Activated CD4-positive, alpha-beta T cell treated with anti-CD3 and anti-CD28 coated beads for 36 hours (primary cell): Measurements from ENCODE around the gene TMEM63A. TPM values are rescaled to one million over a fixed set of nuclear protein-coding genes. Genes with fewer than 3 reads are reported as not detected.
"Not testable (repeated sequence)": the region's sequence is repeated elsewhere in the genome, so short reads cannot be mapped to it uniquely, and the experiment has no call there.

Experiments used
- ATAC-seq: fragments of 200-7000 bp; cut with Tn5 transposase; one replicate; pipeline ENCODE4 v1.10.0; 2021; ENCODE audit warnings: mild to moderate bottlenecking, moderate library complexity
- CTCF ChIA-PET: fragments of 350-600 bp; sonication (Branson Sonifier 250); formaldehyde crosslinking; loops from one replicate; lab custom pipeline; 2021; ENCODE audit warnings: antibody characterized with exemption; lab: Charles Lee
- POLR2A ChIA-PET: fragments of 350-600 bp; sonication (Branson Sonifier 250); formaldehyde crosslinking; loops from one replicate; lab custom pipeline; 2021; ENCODE audit warnings: antibody characterized with exemption, inconsistent platforms; lab: Charles Lee
- DNase-seq: peaks from one replicate; pipeline ENCODE4 v3.0.0-alpha.2; 2020
- H3K27ac Mint-ChIP-seq: one replicate; pipeline ENCODE4 v1.8.0; 2021; ENCODE audit warnings: mixed read lengths
- H3K27me3 Mint-ChIP-seq: one replicate; pipeline ENCODE4 v1.8.0; 2021; ENCODE audit warnings: mixed read lengths
- H3K36me3 Mint-ChIP-seq: one replicate; pipeline ENCODE4 v1.8.0; 2021; ENCODE audit warnings: low read depth, mixed read lengths
- H3K4me1 Mint-ChIP-seq: one replicate; pipeline ENCODE4 v1.8.0; 2021; ENCODE audit warnings: mixed read lengths
- H3K4me3 Mint-ChIP-seq: one replicate; pipeline ENCODE4 v1.8.0; 2021; ENCODE audit warnings: mild to moderate bottlenecking, moderate library complexity, mixed read lengths
- H3K9me3 Mint-ChIP-seq: one replicate; pipeline ENCODE4 v1.8.0; 2021; ENCODE audit warnings: low read depth, mixed read lengths
- intact Hi-C, 2 experiments: fragments of 100-400 bp; cut with DNase I in 1 of 2; cut with micrococcal nuclease in 1 of 2; formaldehyde crosslinking; loops; one replicate each; pipeline versions ENCODE4 v1.14.2 to v1.15.1; 2022 to 2024; cut with DNase I, micrococcal nuclease
- total RNA-seq, 2 experiments: library from RNA; stranded (reverse); gene quantifications; one replicate each; pipeline ENCODE4 v1.2.3, GENCODE V29; 2021

The TMEM63A gene
- total RNA-seq, 2 experiments from 2014 or later = 47.3 to 48.0 TPM

GRCh38 chr1:225811622-225812487 lies 70.3 kb downstream of the TMEM63A start:
- no peak overlapping the region for H3K4me3 Mint-ChIP-seq
- intact Hi-C loops = no loop called here

GRCh38 chr1:225810579-225811538 lies 71.3 kb downstream of the TMEM63A start:
- not testable (repeated sequence) for H3K27ac Mint-ChIP-seq, H3K36me3 Mint-ChIP-seq, DNase-seq, H3K4me1 Mint-ChIP-seq, H3K9me3 Mint-ChIP-seq, H3K27me3 Mint-ChIP-seq, ATAC-seq
- H3K4me3 Mint-ChIP-seq = peak overlapping the region; percentile 56
- POLR2A ChIA-PET = interaction anchor here (0.6 to 0.8 kb wide), 2 partner anchors 33 kb away, joined by 3 read pairs; partner anchors contain the start of gene SRP9
- CTCF ChIA-PET = interaction anchor here (0.7 to 1.1 kb wide), 4 partner anchors 15 to 1660 kb away, joined by 3 to 5 read pairs (median 3); partner anchors contain the start of gene PYCR2
- intact Hi-C loops = loop anchor here in 1 of 2 experiments (1.0 kb wide), 1 partner anchor 34 kb away; the partner anchor contains the start of gene SRP9

More at GRCh38 chr1:225811622-225812487, 70.3 kb downstream of the TMEM63A start:
- H3K36me3 Mint-ChIP-seq = no peaks in the 10 kb centered on the region
- ChIA-PET POLR2A (no interaction called here), CTCF (interaction anchor here (0.6 to 1.1 kb wide), 4 partner anchors 14 to 1661 kb away, joined by 3 to 5 read pairs (median 3); partner anchors contain the start of gene SRP9)
- H3K4me1 Mint-ChIP-seq = peaks cover 8% of the 10 kb centered on the region
- H3K27ac Mint-ChIP-seq = no peak overlapping the region
- DNase-seq (no peak), ATAC-seq (no peak)
- H3K9me3 Mint-ChIP-seq = no peaks in the 10 kb centered on the region
- peaks cover 4% of the 10 kb centered on the region for H3K27me3 Mint-ChIP-seq

- peak; percentile 84 for DNase-seq
- ChIA-PET CTCF (interaction anchor here (0.6 to 1.1 kb wide), 5 partner anchors 10 to 327 kb away, joined by 3 to 5 read pairs (median 3); partner anchors contain the start of gene PYCR2), POLR2A (interaction anchor here (0.8 kb wide), 1 partner anchor 32 kb away, joined by 3 read pairs; the partner anchor contains the start of gene SRP9)
- no peaks in the 10 kb centered on the region for H3K9me3 Mint-ChIP-seq
- H3K27me3 Mint-ChIP-seq = peaks cover 4% of the 10 kb centered on the region
- ATAC-seq = peak; percentile 98
- peak within 1 kb of the TSS; percentile 75 for H3K4me3 Mint-ChIP-seq
- H3K36me3 Mint-ChIP-seq = no peaks in the 10 kb centered on the region
- peaks cover 8% of the 10 kb centered on the region for H3K4me1 Mint-ChIP-seq
- no peak within 1 kb of the TSS for H3K27ac Mint-ChIP-seq
- intact Hi-C loops = loop anchor here in 1 of 2 experiments (1.0 kb wide), 2 partner anchors 33 to 166 kb away; partner anchors contain the start of gene SRP9
These were observed 72.2 kb downstream of the TMEM63A start, which contains the start of gene EPHX1 for GRCh38 chr1:225809842-225810578. Gene EPHX1, plus strand, starts transcription at chr1:225810124. Its CDS starts 18,606 bp downstream, at chr1:225828730.

GRCh38 chr1:225808136-225808535 lies 74.0 kb downstream of the TMEM63A start:
- Mint-ChIP-seq H3K4me1 (peaks cover 8% of the 10 kb centered on the region), H3K36me3 (no peaks in the 10 kb centered on the region), H3K4me3 (no peak overlapping the region), H3K27me3 (peaks cover 4% of the 10 kb centered on the region), H3K27ac (no peak overlapping the region), H3K9me3 (no peaks in the 10 kb centered on the region)
- intact Hi-C loops = no loop called here
- ChIA-PET POLR2A (no interaction called here), CTCF (interaction anchor here (1.0 to 1.4 kb wide), 2 partner anchors 10 to 58 kb away, joined by 3 to 6 read pairs; no protein-coding TSS in a partner anchor)
- DNase-seq = no peak
- no peak for ATAC-seq

GRCh38 chr1:225806736-225807135 lies 75.4 kb downstream of the TMEM63A start:
- H3K9me3 Mint-ChIP-seq, H3K36me3 Mint-ChIP-seq, H3K27ac Mint-ChIP-seq, ATAC-seq, H3K27me3 Mint-ChIP-seq, H3K4me1 Mint-ChIP-seq, intact Hi-C loops, CTCF ChIA-PET, DNase-seq, POLR2A ChIA-PET, H3K4me3 Mint-ChIP-seq: not testable (repeated sequence)

GRCh38 chr1:225806249-225806648 lies 75.9 kb downstream of the TMEM63A start:
- no peak overlapping the region for H3K4me3 Mint-ChIP-seq
- H3K4me1 Mint-ChIP-seq = peaks cover 8% of the 10 kb centered on the region
- no peaks in the 10 kb centered on the region for H3K9me3 Mint-ChIP-seq
- H3K27ac Mint-ChIP-seq = no peak overlapping the region
- H3K36me3 Mint-ChIP-seq = no peaks in the 10 kb centered on the region
- ChIA-PET CTCF (no interaction called here), POLR2A (no interaction called here)
- no peak for DNase-seq
- peaks cover 4% of the 10 kb centered on the region for H3K27me3 Mint-ChIP-seq
- no peak for ATAC-seq
- intact Hi-C loops = no loop called here

GRCh38 chr1:225801146-225801545 lies 81.0 kb downstream of the TMEM63A start:
- H3K27ac Mint-ChIP-seq, ATAC-seq, H3K36me3 Mint-ChIP-seq, DNase-seq, POLR2A ChIA-PET, H3K27me3 Mint-ChIP-seq, H3K4me1 Mint-ChIP-seq, H3K9me3 Mint-ChIP-seq, H3K4me3 Mint-ChIP-seq, CTCF ChIA-PET, intact Hi-C loops: not testable (repeated sequence)

- intact Hi-C loops, H3K4me1 Mint-ChIP-seq: not testable (repeated sequence)
These were observed 86.1 kb downstream of the TMEM63A start for GRCh38 chr1:225796097-225796496.

More at GRCh38 chr1:225796097-225796496, 86.1 kb downstream of the TMEM63A start:
- H3K27ac Mint-ChIP-seq, H3K27me3 Mint-ChIP-seq, POLR2A ChIA-PET, DNase-seq, ATAC-seq, H3K4me3 Mint-ChIP-seq, H3K9me3 Mint-ChIP-seq: not testable (repeated sequence)
- H3K36me3 Mint-ChIP-seq = peaks cover 41% of the 10 kb centered on the region
- CTCF ChIA-PET = interaction anchor here (0.6 to 1.7 kb wide), 2 partner anchors 18 to 49 kb away, joined by 3 to 5 read pairs; partner anchors contain the start of gene SRP9
